Measurements from ENCODE around the gene ART1.

The ART1 gene

DNA sequence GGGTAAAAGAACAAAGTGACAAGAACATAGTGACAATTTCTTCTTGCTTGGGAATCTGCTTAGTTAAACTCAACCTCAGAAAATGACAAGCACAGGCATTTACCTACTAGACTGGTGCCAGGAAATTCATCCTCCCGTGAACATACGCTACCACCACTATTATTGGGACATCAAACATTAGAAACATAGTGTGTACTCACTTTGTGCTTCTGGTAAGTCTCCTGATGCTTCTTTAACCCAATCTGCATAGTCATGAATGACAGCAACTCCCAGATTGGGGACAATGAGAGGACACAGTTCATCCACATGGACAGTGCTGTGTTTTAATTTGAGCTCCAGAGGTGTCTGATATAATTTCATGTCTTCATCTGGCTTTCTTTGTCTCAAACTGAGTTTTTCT is 55.5 kb downstream of the ART1 start:
- H3K4me3 ChIP-seq (ENCODE audit: low read depth, low read length), result no peak overlapping the region
- no peak for DNase-seq (ENCODE audit: low read depth)
- TF ChIP-seq, protein P1, sequence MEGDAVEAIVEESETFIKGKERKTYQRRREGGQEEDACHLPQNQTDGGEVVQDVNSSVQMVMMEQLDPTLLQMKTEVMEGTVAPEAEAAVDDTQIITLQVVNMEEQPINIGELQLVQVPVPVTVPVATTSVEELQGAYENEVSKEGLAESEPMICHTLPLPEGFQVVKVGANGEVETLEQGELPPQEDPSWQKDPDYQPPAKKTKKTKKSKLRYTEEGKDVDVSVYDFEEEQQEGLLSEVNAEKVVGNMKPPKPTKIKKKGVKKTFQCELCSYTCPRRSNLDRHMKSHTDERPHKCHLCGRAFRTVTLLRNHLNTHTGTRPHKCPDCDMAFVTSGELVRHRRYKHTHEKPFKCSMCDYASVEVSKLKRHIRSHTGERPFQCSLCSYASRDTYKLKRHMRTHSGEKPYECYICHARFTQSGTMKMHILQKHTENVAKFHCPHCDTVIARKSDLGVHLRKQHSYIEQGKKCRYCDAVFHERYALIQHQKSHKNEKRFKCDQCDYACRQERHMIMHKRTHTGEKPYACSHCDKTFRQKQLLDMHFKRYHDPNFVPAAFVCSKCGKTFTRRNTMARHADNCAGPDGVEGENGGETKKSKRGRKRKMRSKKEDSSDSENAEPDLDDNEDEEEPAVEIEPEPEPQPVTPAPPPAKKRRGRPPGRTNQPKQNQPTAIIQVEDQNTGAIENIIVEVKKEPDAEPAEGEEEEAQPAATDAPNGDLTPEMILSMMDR (IDR thresholded peaks at IDR 0.05; ENCODE audit: control insufficient read depth, extremely low read depth, insufficient read depth), result no peak

DNA sequence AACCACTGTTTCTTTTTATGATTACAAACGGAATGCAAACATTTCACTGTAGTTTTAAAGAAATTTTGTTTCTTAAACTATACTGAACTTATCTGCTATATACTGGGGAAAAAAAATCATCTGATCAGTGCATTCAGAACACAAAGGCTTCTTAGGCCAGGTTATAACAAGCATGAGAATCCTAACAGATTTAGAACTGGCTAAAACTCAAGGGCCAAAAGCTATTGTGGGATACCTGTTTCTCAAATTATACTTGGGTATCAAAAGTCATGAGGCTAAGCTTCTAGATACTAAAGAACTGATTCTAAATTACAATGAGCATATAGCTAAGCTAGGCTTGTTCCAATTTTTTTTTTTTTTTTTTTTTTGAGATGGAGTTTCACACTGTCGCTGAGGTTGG is 56.0 kb downstream of the ART1 start:
- DNase-seq (ENCODE audit: low read depth), result no peak
- H3K4me3 ChIP-seq (ENCODE audit: low read depth, low read length), result no peak overlapping the region
- TF ChIP-seq, protein P1 (IDR thresholded peaks at IDR 0.05; ENCODE audit: control insufficient read depth, extremely low read depth, insufficient read depth), result no peak

DNA sequence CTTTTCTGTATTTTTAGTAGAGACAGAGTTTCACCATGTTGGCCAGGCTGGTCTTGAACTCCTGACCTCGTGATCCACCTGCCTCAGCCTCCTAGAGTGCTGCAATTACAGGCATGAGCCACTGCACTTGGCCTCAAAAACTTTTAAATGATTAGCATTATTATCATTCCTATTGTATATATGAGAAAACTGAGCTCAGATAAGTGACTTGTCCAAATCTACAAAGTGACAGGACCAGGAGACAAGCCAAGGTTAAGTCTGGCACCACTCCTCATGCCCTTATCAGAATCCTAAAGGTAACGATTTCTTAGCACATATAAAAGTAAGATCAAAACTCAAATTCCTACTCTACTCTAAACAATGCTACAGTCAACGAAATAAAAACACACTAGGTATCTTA is 58.5 kb downstream of the ART1 start:
- no peak for DNase-seq (ENCODE audit: low read depth)
- no peak overlapping the region for H3K4me3 ChIP-seq (ENCODE audit: low read depth, low read length)
- TF ChIP-seq, protein P1 (IDR thresholded peaks at IDR 0.05; ENCODE audit: control insufficient read depth, extremely low read depth, insufficient read depth), result no peak

DNA sequence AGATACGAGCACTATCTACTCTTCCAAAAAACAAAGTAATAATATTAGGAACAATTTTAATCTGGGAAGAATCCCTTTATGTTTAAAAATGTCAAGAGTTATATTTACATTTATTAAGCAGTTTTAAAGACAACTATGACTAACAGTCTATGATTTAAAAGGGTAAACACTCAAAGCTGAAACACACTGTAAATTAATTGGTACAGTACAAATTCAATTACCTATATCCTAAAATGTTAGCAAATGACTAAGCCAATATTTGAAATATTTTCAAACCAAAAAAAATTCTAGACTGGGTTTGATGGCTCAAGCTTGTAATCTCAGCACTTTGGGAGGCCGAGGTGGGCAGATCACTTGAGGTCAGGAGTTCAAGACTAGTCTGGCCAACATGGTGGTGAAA is 62.2 kb downstream of the ART1 start:
- TF ChIP-seq, protein P1 (IDR thresholded peaks at IDR 0.05; ENCODE audit: control insufficient read depth, extremely low read depth, insufficient read depth), result no peak
- DNase-seq (ENCODE audit: low read depth), result no peak
- no peak overlapping the region for H3K4me3 ChIP-seq (ENCODE audit: low read depth, low read length)

DNA sequence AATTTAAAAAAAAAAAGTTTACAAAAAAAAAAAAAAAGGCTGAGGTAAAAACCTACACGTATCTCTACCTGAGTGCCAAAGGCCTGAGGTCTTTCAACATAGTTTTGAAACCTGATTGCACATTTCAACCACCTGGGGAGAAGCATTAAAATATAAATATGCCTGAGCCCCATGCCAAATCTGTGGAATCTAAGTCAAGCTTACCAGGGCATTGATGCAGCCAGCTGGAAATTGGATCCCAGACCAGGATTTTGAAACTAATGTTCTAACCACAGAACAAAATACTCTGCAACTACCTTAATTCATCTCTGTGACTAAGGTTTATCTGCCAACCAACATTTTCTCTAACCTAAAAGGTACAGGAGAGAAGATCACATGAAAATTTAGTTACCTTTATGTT is 65.0 kb downstream of the ART1 start:
- DNase-seq (ENCODE audit: low read depth), result no peak
- TF ChIP-seq, protein P1 (IDR thresholded peaks at IDR 0.05; ENCODE audit: control insufficient read depth, extremely low read depth, insufficient read depth), result no peak
- H3K4me3 ChIP-seq (ENCODE audit: low read depth, low read length), result no peak overlapping the region

DNA sequence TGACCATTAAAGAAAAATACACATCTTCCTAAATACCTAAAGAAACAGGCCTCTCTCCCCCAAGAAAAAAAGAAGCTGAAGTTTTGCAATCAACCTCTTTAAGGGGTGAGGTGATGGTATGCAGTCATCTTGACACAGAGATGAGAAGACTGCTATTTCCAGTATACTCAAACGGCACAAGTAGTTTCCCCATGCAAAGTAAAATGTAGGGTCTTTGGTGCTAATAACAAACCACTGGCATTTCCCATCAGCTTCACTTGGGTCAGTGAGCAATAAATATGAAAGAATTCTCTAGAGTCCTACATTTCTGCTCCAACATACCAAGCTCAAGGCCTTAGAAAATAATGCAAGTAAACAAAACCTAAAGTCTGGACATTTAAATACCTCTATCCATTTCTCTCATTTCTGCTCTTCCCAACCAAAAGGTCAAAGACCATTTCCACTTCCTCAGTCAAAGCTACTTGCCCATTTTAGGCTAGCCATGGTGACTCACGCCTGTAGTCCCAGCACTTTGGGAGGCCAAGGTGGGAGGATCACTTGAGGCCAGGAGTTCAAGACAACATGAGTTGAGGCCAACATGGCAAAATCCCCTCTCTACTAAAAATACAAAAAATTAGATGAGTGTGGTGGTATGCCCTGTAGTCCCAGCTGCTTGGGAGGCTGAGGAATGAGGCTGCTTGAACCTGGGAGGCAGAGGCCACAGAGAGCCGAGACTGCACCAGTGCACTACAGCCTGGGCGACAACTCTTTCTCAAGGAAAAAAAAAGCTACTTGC is 65.7 kb downstream of the ART1 start:
- TF ChIP-seq, protein P1 (IDR thresholded peaks at IDR 0.05; ENCODE audit: control insufficient read depth, extremely low read depth, insufficient read depth), result no peak
- H3K4me3 ChIP-seq (ENCODE audit: low read depth, low read length), result no peak overlapping the region
- no peak for DNase-seq (ENCODE audit: low read depth)

DNA sequence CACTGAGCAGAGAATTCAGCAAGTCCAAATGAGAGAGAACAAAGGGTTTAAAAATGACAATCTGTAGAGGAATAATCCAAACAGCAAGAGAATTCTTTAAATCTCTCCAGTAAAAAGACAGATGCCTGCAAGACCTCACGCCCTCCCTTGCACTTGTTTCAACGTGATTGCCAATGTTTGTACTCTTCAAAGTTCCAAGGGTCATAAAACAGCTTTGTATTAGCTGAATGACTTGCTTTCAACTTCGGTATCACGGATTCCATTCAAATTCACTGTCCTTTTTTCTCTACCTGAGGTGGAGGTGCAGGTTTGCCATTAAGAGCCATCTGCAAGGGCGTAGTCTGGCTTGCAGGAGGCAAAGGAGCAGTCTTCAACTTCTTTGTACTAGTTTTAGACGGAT is 67.3 kb downstream of the ART1 start:
- no peak overlapping the region for H3K4me3 ChIP-seq (ENCODE audit: low read depth, low read length)
- TF ChIP-seq, protein P1 (IDR thresholded peaks at IDR 0.05; ENCODE audit: control insufficient read depth, extremely low read depth, insufficient read depth), result no peak
- no peak for DNase-seq (ENCODE audit: low read depth)

Data from LNCaP clone FGC (cell line).